ENCODE results near the gene ALDH1A2.
"Not testable (repeated sequence)": the region's sequence is repeated elsewhere in the genome, so short reads cannot be mapped to it uniquely, and the experiment has no call there.

The ALDH1A2 gene

GRCh38 chr15:58065445-58066041 lies at the start of gene ALDH1A2:
ALDH1A2 (minus strand) TSS chr15:58065711; CDS start chr15:58065650, 61 bp downstream.
- no peak for DNase-seq (ENCODE audit: low read depth in 2 of 2)

GRCh38 chr15:58114812-58115211 lies 49.3 kb upstream of the ALDH1A2 start:
- no peak for DNase-seq (ENCODE audit: low read depth in 2 of 2)

GRCh38 chr15:58114388-58114787 lies 48.9 kb upstream of the ALDH1A2 start:
- DNase-seq (ENCODE audit: low read depth in 2 of 2), result no peak

- DNase-seq (ENCODE audit: low read depth in 2 of 2), result not testable (repeated sequence)
Observed at GRCh38 chr15:58113358-58113757, 47.8 kb upstream of the ALDH1A2 start.

- DNase-seq (ENCODE audit: low read depth in 2 of 2), result no peak
Observed at GRCh38 chr15:58111718-58112104, 46.2 kb upstream of the ALDH1A2 start.

GRCh38 chr15:58110999-58111717 lies 45.6 kb upstream of the ALDH1A2 start:
- DNase-seq (ENCODE audit: low read depth in 2 of 2), result no peak

- no peak for DNase-seq (ENCODE audit: low read depth in 2 of 2)
Observed at GRCh38 chr15:58109419-58109818, 43.9 kb upstream of the ALDH1A2 start.

- no peak for DNase-seq (ENCODE audit: low read depth in 2 of 2)
Observed at GRCh38 chr15:58108117-58108516, 42.6 kb upstream of the ALDH1A2 start.

- DNase-seq (ENCODE audit: low read depth in 2 of 2), result no peak
Observed at GRCh38 chr15:58103482-58103881, 38.0 kb upstream of the ALDH1A2 start.

- DNase-seq (ENCODE audit: low read depth in 2 of 2), result no peak
Observed at GRCh38 chr15:58096529-58097084, 31.1 kb upstream of the ALDH1A2 start.

- DNase-seq (ENCODE audit: low read depth in 2 of 2), result no peak
Observed at GRCh38 chr15:58095415-58095814, 29.9 kb upstream of the ALDH1A2 start.

- DNase-seq (ENCODE audit: low read depth in 2 of 2), result no peak
Observed at GRCh38 chr15:58087871-58088270, 22.4 kb upstream of the ALDH1A2 start.

- DNase-seq (ENCODE audit: low read depth in 2 of 2), result no peak
Observed at GRCh38 chr15:58086491-58086890, 21.0 kb upstream of the ALDH1A2 start.

GRCh38 chr15:58083526-58083925 lies 18.0 kb upstream of the ALDH1A2 start:
- DNase-seq (ENCODE audit: low read depth in 2 of 2), result no peak

GRCh38 chr15:58081891-58082290 lies 16.4 kb upstream of the ALDH1A2 start:
- no peak for DNase-seq (ENCODE audit: low read depth in 2 of 2)

- DNase-seq (ENCODE audit: low read depth in 2 of 2), result no peak
Observed at GRCh38 chr15:58081456-58081855, 15.9 kb upstream of the ALDH1A2 start.

GRCh38 chr15:58080959-58081358 lies 15.4 kb upstream of the ALDH1A2 start:
- not testable (repeated sequence) for DNase-seq (ENCODE audit: low read depth in 2 of 2)

GRCh38 chr15:58080398-58080797 lies 14.9 kb upstream of the ALDH1A2 start:
- no peak for DNase-seq (ENCODE audit: low read depth in 2 of 2)

- DNase-seq (ENCODE audit: low read depth in 2 of 2), result no peak
Observed at GRCh38 chr15:58078591-58078990, 13.1 kb upstream of the ALDH1A2 start.

GRCh38 chr15:58077427-58077826 lies 11.9 kb upstream of the ALDH1A2 start:
- no peak for DNase-seq (ENCODE audit: low read depth in 2 of 2)

GRCh38 chr15:58074452-58074851 lies 8.9 kb upstream of the ALDH1A2 start:
- no peak for DNase-seq (ENCODE audit: low read depth in 2 of 2)

- DNase-seq (ENCODE audit: low read depth in 2 of 2), result peak in 1 of 2 donors; percentile 30
Observed at GRCh38 chr15:58070801-58071418, 5.4 kb upstream of the ALDH1A2 start.

GRCh38 chr15:58069008-58069407 lies 3.5 kb upstream of the ALDH1A2 start:
- no peak for DNase-seq (ENCODE audit: low read depth in 2 of 2)

All from stimulated activated CD8-positive, alpha-beta memory T cell treated with anti-CD3 and anti-CD28 coated beads, Interleukin-2, amount 100 ng/mL, for 48 hours (primary cell).